Common myeloid progenitor, CD34-positive (primary cell): Measurements from ENCODE around the gene MLF2.
"Not testable (repeated sequence)": the region's sequence is repeated elsewhere in the genome, so short reads cannot be mapped to it uniquely, and the experiment has no call there.

Experiments used
- CTCF ChIA-PET: fragments of 350-600 bp; sonication (Branson Sonifier 250); formaldehyde crosslinking; loops from one replicate; lab custom pipeline; 2021; ENCODE audit warnings: antibody characterized with exemption; lab: Charles Lee
- POLR2A ChIA-PET: fragments of 350-600 bp; sonication (Branson Sonifier 250); formaldehyde crosslinking; loops from one replicate; lab custom pipeline; 2021; ENCODE audit warnings: antibody characterized with exemption; lab: Charles Lee
- DNase-seq, 3 donors: peaks; one replicate each; pipeline versions ENCODE4 v3.0.0 to v3.0.0-alpha.2; 2013
- H3K27ac ChIP-seq, 2 experiments: 1 replicate in 1 of 2; 2 replicates in 1 of 2; pipeline ENCODE4 v1.7.0; 2013; ENCODE audit warnings: inconsistent platforms in 2 of 2, low read length in 2 of 2, mild to moderate bottlenecking in 2 of 2, low read depth in 1 of 2, moderate library complexity in 1 of 2; ENCODE audit not compliant: severe bottlenecking in 2 of 2, insufficient read depth in 1 of 2, poor library complexity in 1 of 2
- H3K27me3 ChIP-seq, 5 experiments: replicated peaks in 2 of 5; 1 replicate in 3 of 5; 2 replicates in 2 of 5; pipeline versions ENCODE4 v1.6.1 to v1.7.0; 2013; ENCODE audit warnings: low read length in 4 of 5, mild to moderate bottlenecking in 2 of 5, moderate library complexity in 2 of 5, inconsistent platforms in 1 of 5; ENCODE audit not compliant: insufficient read depth in 5 of 5, control insufficient read depth in 4 of 5
- H3K36me3 ChIP-seq, 4 experiments: 1 replicate in 2 of 4; 2 replicates in 2 of 4; pipeline versions ENCODE4 v1.6.1 to v1.7.0; 2013; ENCODE audit warnings: low read length in 3 of 4, control low read depth in 1 of 4, mild to moderate bottlenecking in 1 of 4; ENCODE audit not compliant: control insufficient read depth in 4 of 4, insufficient read depth in 4 of 4
- H3K4me1 ChIP-seq, 4 experiments: 1 replicate in 3 of 4; 2 replicates in 1 of 4; pipeline versions ENCODE4 v1.6.1 to v1.7.1; 2013; ENCODE audit warnings: low read length in 3 of 4, mild to moderate bottlenecking in 3 of 4, control low read depth in 1 of 4, inconsistent platforms in 1 of 4, moderate library complexity in 1 of 4; ENCODE audit not compliant: control insufficient read depth in 4 of 4, insufficient read depth in 4 of 4; ENCODE audit errors: control extremely low read depth in 1 of 4
- H3K4me3 ChIP-seq, 7 experiments: 1 replicate in 4 of 7; 2 replicates in 3 of 7; pipeline versions ENCODE4 v1.5.1 to v1.7.0; 2013; ENCODE audit warnings: mild to moderate bottlenecking in 7 of 7, low read length in 6 of 7, moderate library complexity in 6 of 7, inconsistent platforms in 2 of 7, low read depth in 2 of 7, control low read depth in 1 of 7; ENCODE audit not compliant: insufficient read depth in 4 of 7, control insufficient read depth in 1 of 7; ENCODE audit errors: extremely low read depth in 1 of 7
- H3K9me3 ChIP-seq, 5 experiments: 1 replicate in 4 of 5; 2 replicates in 1 of 5; pipeline versions ENCODE4 v1.6.1 to v1.7.1; 2013; ENCODE audit warnings: low read length in 4 of 5, mild to moderate bottlenecking in 2 of 5, inconsistent platforms in 1 of 5, low read depth in 1 of 5, moderate library complexity in 1 of 5; ENCODE audit not compliant: control insufficient read depth in 4 of 5, insufficient read depth in 2 of 5; ENCODE audit errors: control extremely low read depth in 1 of 5
- WGBS: methylation state at CpG from one replicate; pipeline ENCODE4 v1.1.5; 2013; ENCODE audit not compliant: insufficient coverage; 5-methylcytosine and 5-hydroxymethylcytosine counted together

Gene MLF2

DNA sequence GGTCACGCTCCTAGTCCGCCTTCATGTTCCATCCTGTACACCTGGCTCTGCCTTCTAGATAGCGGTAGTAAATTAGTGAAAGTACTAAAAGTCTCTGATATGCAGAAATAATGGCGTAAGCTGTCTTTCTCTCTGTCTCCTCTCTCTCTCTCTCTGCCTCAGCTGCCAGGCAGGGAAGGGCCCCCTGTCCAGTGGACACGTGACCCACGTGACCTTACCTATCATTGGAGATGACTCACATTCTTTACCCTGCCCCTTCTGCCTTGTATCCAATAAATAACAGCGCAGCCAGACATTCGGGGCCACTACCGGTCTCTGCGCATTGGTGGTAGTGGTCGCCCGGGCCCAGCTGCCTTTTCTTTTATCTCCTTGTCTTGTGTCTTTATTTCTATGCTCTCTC is 10.9 kb downstream of the MLF2 start:
- H3K36me3 ChIP-seq, POLR2A ChIA-PET, H3K27me3 ChIP-seq, H3K4me3 ChIP-seq, H3K9me3 ChIP-seq, DNase-seq, H3K27ac ChIP-seq: not testable (repeated sequence)
- peaks cover 4 to 26% (median 20%) of the 10 kb centered on the region in 4 experiments for H3K4me1 ChIP-seq
- 96% methylated on average over 6 of the region's 12 CpGs for WGBS
- CTCF ChIA-PET = interaction anchor here (1.0 to 6.2 kb wide), 3 partner anchors 11 to 92 kb away, joined by 3 to 28 read pairs (median 4); partner anchors contain the start of gene MLF2

DNA sequence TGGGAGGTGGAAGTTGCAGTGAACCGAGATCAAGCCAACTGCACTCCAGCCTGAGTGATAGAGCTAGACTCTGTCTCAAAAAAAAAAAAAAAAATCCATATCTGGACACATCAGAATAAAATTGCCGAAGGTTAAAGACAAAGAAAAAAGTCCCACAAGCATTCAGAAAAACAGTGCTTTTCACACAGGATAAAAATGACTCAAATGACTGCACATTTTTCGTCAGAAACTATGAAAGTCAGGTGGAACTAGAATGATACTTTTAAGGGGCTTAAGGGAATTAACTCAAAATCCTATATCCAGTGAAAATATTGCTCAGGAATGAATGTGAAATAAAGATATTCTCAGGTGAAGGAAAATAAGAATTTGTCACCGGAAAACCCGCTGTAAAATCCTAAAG is 16.2 kb downstream of the MLF2 start:
- H3K4me3 ChIP-seq = no peak overlapping the region
- H3K36me3 ChIP-seq = peaks cover 2 to 13% (median 7%) of the 10 kb centered on the region in 4 experiments
- 95% methylated on average over 2 of the region's 5 CpGs for whole genome bisulfite sequencing
- H3K9me3 ChIP-seq = no peaks in the 10 kb centered on the region
- no peak for DNase-seq
- H3K27me3 ChIP-seq = no peaks in the 10 kb centered on the region
- CTCF ChIA-PET = interaction anchor here (0.8 to 7.8 kb wide), 11 partner anchors 9 to 98 kb away, joined by 3 to 64 read pairs (median 6); partner anchors contain the start of genes COPS7A, MLF2 and P3H3
- POLR2A ChIA-PET = no interaction called here
- H3K27ac ChIP-seq = no peak overlapping the region
- peaks cover 0 to 5% (median 2%) of the 10 kb centered on the region in 4 experiments for H3K4me1 ChIP-seq

DNA sequence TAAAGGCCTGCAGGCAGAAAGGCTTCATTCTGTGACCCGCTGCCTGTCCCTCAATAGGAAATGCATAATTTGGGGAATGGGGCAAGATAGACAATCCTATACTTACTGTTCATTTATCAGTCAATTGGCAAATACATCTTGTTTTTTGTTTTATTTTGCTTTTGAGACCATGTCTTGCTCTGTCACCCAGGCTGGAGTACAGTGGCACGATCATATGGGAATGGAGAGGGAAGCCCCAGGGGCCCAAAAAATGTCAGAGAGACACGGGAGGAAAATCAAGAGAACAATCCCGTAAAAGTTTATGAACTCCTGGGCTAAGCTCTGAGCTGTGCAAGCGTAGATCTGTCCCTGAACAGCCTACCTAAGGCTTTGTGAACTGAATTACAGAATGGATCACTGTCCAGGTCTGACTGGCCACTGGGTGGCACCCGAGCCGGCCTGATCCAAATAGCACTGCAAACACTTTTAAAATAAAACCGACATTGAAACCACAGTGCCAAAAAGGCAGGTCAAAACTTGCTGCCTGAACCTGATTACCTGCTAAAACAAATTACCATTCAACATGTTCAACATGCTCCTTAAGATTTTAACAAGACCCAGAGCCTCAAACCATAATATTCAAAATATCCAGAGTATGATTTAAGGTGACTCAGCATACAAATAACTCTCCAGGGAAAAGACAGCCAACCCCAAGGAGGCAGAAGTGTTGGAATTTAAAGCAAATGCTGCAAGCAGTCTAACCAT is 17.3 kb downstream of the MLF2 start:
- CTCF ChIA-PET = interaction anchor here (1.3 to 7.8 kb wide), 11 partner anchors 9 to 99 kb away, joined by 3 to 64 read pairs (median 6); partner anchors contain the start of genes COPS7A, MLF2 and P3H3
- 47% methylated on average over 7 of the region's 8 CpGs for WGBS
- H3K27me3 ChIP-seq = no peaks in the 10 kb centered on the region
- H3K36me3 ChIP-seq = peaks cover 2 to 23% (median 14%) of the 10 kb centered on the region in 4 experiments
- H3K27ac ChIP-seq = peak overlapping the region in 1 of 2 experiments; percentile 43
- POLR2A ChIA-PET = no interaction called here
- no peak overlapping the region for H3K4me3 ChIP-seq
- no peaks in the 10 kb centered on the region for H3K9me3 ChIP-seq
- peaks cover 0 to 5% (median 2%) of the 10 kb centered on the region in 4 experiments for H3K4me1 ChIP-seq
- peak; percentile 59 to 74 (median 72) for DNase-seq

DNA sequence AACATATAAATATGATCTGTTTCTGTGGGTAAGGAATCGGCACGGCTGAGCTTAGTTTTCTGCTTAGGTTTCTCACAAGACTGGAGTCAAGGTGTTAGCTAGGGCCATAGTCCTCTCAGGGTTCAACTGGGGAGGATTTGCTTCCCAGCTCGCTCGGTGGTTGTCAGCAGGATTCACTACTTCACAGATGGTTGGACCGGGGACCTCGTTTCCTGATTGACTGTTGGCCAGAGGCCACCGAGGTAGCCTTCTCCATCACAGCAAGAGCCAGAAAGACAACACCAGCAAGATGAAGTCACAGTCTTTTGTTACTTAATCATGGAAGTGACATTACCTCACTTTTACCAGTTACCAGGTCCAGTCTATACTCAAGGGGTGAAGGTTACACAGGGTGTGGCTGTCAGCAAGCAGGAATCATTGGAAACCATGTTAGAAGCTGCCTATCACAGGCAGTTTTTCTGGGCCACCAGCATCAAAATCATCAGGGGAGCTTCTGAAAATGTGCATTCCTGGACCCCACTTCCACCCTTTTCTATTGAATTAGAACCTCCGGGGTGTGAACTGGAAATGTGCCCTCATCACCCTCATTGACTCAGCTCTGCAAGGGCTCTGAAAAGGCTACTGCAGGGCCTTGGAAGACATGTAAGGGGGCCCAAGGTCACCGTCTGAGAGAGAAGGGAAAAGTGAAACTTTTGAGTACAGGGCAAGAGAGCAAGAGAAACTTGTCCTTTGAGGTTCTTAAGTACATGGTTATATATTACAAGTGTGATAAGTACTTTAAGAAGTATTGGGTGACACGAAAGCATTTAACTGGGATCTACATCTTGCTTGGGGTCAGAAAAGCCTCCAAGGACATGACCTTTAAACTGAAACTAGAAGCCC is 18.2 kb downstream of the MLF2 start:
- Histone ChIP-seq H3K4me1 (peaks cover 0 to 5% (median 2%) of the 10 kb centered on the region in 4 experiments), H3K9me3 (no peaks in the 10 kb centered on the region), H3K27me3 (no peaks in the 10 kb centered on the region), H3K4me3 (no peak overlapping the region), H3K36me3 (peaks cover 2 to 32% (median 23%) of the 10 kb centered on the region in 4 experiments), H3K27ac (no peak overlapping the region)
- DNase-seq = no peak
- CTCF ChIA-PET = interaction anchor here (0.9 to 7.8 kb wide), 10 partner anchors 10 to 99 kb away, joined by 3 to 64 read pairs (median 5); partner anchors contain the start of genes COPS7A, MLF2 and P3H3
- POLR2A ChIA-PET = interaction anchor here (1.2 kb wide), 1 partner anchor 8 kb away, joined by 4 read pairs; no protein-coding TSS in a partner anchor
- 93% methylated on average over 6 of the region's 10 CpGs for WGBS

DNA sequence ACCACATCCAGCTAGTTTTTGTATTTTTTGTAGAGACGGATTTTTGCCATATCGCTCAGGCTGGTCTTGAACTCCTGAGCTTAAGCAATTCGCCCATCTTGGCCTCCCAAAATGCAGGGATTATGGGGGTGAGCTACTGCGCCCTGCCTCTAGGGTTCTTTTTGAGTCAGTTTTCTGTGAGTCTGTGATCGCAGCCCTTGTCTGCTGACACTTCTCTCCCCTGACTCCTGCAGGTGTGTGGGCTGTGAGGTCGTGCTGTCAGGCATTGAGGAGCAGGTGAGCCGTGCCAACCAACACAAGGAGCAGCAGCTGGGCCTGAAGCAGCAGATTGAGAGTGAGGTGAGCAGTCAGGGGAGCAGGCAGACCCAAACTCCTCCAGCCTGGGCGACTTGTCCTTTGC is 22.8 kb downstream of the MLF2 start:
- CTCF ChIA-PET = interaction anchor here (0.9 to 2.0 kb wide), 3 partner anchors 22 to 51 kb away, joined by 3 to 5 read pairs (median 3); partner anchors contain the start of gene PTMS
- H3K27ac ChIP-seq = no peak overlapping the region
- H3K4me1 ChIP-seq = peaks cover 0 to 4% (median 0%) of the 10 kb centered on the region in 4 experiments
- no peaks in the 10 kb centered on the region for H3K27me3 ChIP-seq
- no peaks in the 10 kb centered on the region for H3K9me3 ChIP-seq
- no peak overlapping the region for H3K4me3 ChIP-seq
- H3K36me3 ChIP-seq = peaks cover 7 to 56% (median 49%) of the 10 kb centered on the region in 4 experiments
- POLR2A ChIA-PET = no interaction called here
- 96% methylated on average over 7 of the region's 8 CpGs for WGBS
- no peak for DNase-seq

DNA sequence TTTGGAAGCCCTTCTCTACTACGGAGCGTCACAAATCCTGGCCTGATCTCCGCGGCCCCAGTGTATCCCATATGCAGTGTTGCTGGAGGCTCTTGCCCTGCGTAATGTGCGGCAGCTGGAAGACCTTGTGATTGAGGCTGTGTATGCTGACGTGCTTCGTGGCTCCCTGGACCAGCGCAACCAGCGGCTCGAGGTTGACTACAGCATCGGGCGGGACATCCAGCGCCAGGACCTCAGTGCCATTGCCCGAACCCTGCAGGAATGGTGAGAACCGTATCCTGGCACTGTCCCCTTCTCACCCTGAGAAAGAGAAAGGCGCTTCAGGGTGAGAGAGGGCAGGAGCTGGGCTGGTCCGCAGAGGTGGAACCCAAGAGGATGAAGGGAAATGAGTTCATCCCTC is 23.8 kb downstream of the MLF2 start:
- no peak overlapping the region for H3K4me3 ChIP-seq
- peaks cover 5 to 14% (median 8%) of the 10 kb centered on the region in 4 experiments for H3K4me1 ChIP-seq
- DNase-seq = no peak
- CTCF ChIA-PET = interaction anchor here (2.0 kb wide), 1 partner anchor 23 kb away, joined by 5 read pairs; no protein-coding TSS in a partner anchor
- H3K36me3 ChIP-seq = peaks cover 7 to 48% (median 46%) of the 10 kb centered on the region in 4 experiments
- POLR2A ChIA-PET = no interaction called here
- H3K27ac ChIP-seq = no peak overlapping the region
- 99% methylated on average over 17 of the region's 18 CpGs for WGBS
- H3K27me3 ChIP-seq = no peaks in the 10 kb centered on the region
- H3K9me3 ChIP-seq = no peaks in the 10 kb centered on the region
